HG03432 (cell line): ENCODE results near the gene NRAS.
"Not testable (repeated sequence)": the region's sequence is repeated elsewhere in the genome, so short reads cannot be mapped to it uniquely, and the experiment has no call there.

Experiments used
- ATAC-seq: cut with Tn5 transposase; IDR thresholded peaks from one replicate; pipeline ENCODE4 v1.9.1; 2021; ENCODE audit warnings: mild to moderate bottlenecking, moderate library complexity; ENCODE audit not compliant: unreplicated experiment

NRAS gene

GRCh38 chr1:114716304-114717170 lies at the start of gene NRAS:
TSS of gene NRAS (minus strand) at chr1:114716771. CDS start at chr1:114716160, 611 bp downstream.
- ATAC-seq = peak; percentile 95

GRCh38 chr1:114764689-114765088 lies 48.1 kb upstream of the NRAS start:
- ATAC-seq = no peak

- ATAC-seq = no peak
These were observed 41.8 kb upstream of the NRAS start for GRCh38 chr1:114758256-114758832.

- ATAC-seq = peak; percentile 87
These were observed 41.1 kb upstream of the NRAS start, which contains the start of gene CSDE1 for GRCh38 chr1:114757455-114758255. TSS of gene CSDE1 (minus strand) at chr1:114757984. CDS start at chr1:114739890, 18,094 bp downstream.

- no peak for ATAC-seq
These were observed 40.4 kb upstream of the NRAS start for GRCh38 chr1:114756949-114757454.

GRCh38 chr1:114756009-114756892 lies 39.7 kb upstream of the NRAS start:
- ATAC-seq = peak; percentile 27

- ATAC-seq = no peak
These were observed 38.7 kb upstream of the NRAS start for GRCh38 chr1:114755006-114755931.

- not testable (repeated sequence) for ATAC-seq
These were observed 37.1 kb upstream of the NRAS start for GRCh38 chr1:114753702-114754101.

GRCh38 chr1:114753143-114753542 lies 36.6 kb upstream of the NRAS start:
- ATAC-seq = no peak

GRCh38 chr1:114750780-114751179 lies 34.2 kb upstream of the NRAS start:
- no peak for ATAC-seq

- no peak for ATAC-seq
These were observed 33.3 kb upstream of the NRAS start for GRCh38 chr1:114749835-114750234.

- ATAC-seq = no peak
These were observed 30.0 kb upstream of the NRAS start for GRCh38 chr1:114746450-114747121.

GRCh38 chr1:114745291-114745690 lies 28.7 kb upstream of the NRAS start:
- ATAC-seq = no peak

- ATAC-seq = no peak
These were observed 25.6 kb upstream of the NRAS start for GRCh38 chr1:114741963-114742746.

GRCh38 chr1:114740331-114740730 lies 23.8 kb upstream of the NRAS start:
- no peak for ATAC-seq

- no peak for ATAC-seq
These were observed 20.8 kb upstream of the NRAS start for GRCh38 chr1:114737314-114737849.

- ATAC-seq = no peak
These were observed 18.9 kb upstream of the NRAS start for GRCh38 chr1:114735479-114735878.

GRCh38 chr1:114729782-114730181 lies 13.2 kb upstream of the NRAS start:
- ATAC-seq = no peak
